ENCODE data around the gene FILIP1L.
"Not testable (repeated sequence)": the region's sequence is repeated elsewhere in the genome, so short reads cannot be mapped to it uniquely, and the experiment has no call there.

Gene FILIP1L

DNA sequence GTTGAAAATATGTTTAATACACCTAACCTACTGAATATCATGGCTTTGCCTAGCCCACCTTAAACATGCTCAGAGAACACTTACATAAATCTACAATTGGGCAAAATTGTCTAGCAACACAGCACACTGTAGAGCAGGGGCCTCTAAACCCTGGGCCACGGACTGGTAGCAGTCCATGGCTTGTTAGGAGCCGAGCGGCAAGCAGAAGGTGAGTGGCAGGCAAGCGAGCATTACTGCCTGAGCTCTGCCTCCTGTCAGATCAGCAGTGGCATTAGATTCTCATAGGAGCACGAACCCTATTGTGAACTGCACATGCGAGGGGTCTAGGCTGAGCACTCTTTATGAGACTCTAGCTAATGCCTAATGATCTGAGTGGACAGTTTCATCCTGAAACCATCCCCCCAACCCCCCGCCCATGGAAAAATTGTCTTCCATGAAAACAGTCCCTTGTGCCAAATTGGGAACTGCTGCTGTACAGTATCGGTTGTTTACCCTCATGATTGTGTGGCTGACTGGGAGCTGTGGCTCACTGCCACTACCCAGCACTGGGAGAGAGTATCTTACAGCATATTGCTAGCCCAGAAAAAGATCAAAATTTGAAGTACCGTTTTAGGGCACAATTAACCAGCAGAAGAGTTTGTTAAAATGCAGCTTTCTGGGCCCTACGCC lies 270.6 kb downstream of the FILIP1L start:
- DNase-seq (ENCODE audit: low read depth in 3 of 3) = no peak

DNA sequence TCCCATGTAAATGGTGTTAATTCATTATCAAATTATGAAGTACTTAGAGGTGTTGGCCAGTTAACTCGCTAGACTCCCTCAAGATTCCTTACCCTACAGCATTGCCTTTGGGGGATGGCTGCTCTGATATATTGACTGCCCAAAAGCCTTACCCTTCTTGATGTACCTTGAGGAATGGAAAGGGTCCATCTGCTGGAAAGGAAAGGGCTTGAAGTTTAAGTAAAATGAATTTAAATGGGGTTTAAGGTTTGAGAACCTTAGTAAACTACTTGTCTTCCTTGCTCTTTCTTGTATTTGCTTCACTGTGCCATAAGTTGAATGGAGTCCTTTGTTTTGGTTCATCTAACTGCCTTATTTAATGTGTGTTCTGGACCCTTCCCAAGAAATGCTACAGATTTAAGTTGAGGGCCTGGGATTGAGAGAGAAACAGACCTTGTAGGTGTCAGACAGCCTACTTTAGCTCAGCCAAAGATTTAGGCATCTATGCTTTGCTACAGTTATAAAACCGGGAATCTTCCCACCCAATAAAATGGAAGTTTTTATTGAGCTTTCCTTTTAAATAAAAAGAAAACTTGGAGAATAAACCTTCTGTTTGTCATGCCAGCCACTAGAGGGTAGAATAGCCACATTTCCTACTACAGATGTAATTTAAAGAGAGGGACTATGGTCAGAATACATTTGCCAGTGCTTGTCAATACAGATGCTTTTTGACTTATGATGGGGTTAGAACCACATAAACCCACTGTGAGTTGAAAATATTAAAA lies 271.3 kb downstream of the FILIP1L start:
- DNase-seq (ENCODE audit: low read depth in 3 of 3) = no peak

DNA sequence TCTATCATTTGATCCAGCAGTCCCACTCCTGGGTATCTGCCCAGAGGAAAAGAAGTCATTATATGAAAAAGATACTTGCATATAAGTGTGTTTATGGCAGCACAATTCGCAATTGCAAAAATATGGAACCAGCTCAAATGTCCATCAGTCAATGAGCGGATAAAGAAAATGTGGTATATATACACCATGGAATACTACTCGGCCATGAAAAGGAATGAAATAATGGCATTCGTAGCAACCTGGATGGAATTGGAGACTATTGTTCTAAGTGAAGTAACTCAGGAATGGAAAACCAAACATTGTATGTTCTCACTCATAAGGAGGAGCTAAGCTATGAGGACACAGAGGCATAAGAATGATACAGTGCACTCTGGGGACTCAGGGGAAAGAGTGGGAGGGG lies 272.4 kb downstream of the FILIP1L start:
- DNase-seq (ENCODE audit: low read depth in 3 of 3) = not testable (repeated sequence)

DNA sequence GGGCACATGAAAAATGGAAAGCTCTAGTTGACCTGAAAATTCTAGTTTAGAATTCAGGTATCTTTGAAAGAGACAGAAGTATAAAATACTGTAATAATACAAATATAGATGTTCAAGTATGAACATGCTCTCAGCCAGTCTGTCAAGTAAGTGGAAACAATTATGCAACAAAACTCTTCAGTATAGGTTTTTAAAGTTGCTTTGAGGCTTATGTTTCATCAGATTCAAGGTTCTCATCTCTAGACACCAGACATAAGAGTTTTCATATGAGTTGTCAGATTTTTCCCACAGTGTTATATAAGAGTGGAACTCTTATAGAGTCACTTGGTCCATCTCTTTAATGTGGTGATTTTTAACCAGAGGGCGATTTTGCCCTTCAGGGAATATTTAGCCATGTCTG lies 274.7 kb downstream of the FILIP1L start:
- DNase-seq (ENCODE audit: low read depth in 3 of 3) = no peak

GRCh38 chr3:99838755-99839154 lies 275.5 kb downstream of the FILIP1L start:
- no peak for DNase-seq (ENCODE audit: low read depth in 3 of 3)

DNA sequence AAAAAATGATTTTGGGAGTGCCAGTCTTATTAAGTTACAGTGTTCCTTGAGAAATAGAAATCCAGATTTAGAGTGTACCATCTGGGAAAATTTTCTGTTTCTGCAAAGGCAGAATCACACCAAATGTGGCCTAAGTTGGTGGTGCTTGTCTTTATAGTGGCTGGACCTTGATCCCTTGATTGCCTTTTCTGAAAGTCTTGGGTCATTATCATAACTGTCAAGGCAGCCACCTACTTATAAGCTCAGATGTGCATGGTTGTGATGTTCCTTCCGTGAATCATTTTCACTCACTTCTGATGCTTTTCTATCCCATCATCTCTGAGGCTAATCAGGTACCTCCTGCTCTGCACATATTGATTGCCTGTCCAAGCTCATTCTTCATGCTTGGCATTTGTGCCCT lies 276.6 kb downstream of the FILIP1L start:
- DNase-seq (ENCODE audit: low read depth in 3 of 3) = no peak

GRCh38 chr3:99836681-99837080 lies 277.6 kb downstream of the FILIP1L start:
- DNase-seq (ENCODE audit: low read depth in 3 of 3) = no peak

GRCh38 chr3:99834211-99834957 lies 279.9 kb downstream of the FILIP1L start:
- DNase-seq (ENCODE audit: low read depth in 3 of 3) = no peak

GRCh38 chr3:99833617-99834205 lies 280.6 kb downstream of the FILIP1L start:
- DNase-seq (ENCODE audit: low read depth in 3 of 3) = no peak

DNA sequence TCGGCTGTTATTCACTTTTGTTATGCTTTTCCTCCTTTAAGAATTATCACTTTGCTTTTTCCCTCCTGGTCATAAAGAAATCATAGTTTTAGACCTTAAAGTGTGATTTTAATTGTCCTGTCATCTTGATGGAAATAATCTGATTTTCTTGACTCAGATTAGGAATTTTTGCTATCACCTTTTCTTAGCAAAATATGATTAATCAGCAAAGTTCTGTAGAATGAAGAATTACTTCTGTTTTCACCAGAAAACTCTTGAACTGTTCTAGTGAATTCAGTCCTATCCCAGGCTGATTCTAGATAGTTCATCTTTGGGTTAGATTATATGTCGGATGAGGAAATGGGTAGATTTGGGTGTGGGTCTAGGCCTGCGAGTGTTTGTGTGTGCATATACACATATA lies 284.5 kb downstream of the FILIP1L start:
- DNase-seq (ENCODE audit: low read depth in 3 of 3) = no peak

DNA sequence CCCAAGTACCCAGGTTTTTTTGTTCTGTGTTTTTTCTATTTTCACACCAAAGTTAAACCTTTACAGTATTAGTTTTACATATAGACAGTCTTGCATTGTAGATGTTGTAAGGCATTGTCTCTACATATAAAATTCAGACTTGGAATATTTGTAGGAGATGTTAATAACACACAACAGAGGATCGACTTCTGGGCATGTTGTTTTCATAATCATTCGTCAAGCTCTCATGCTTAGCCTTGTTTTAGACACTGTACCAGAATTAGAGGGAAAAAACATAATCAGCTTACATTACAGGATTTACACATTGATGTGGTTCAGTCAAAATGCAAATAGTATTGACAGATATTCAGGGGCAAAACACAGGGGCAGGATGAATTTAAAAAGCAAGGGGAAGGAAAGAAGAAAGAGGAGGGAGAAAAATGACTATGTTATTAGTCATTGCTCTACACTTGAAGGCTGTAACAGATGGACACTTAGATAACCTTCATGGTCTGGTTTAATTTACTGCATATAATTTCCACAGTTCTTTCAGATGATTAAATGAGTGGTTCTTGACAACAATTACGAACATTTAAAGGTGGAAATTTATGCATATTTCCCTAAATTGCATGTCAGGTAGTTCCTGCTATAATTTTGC lies 289.2 kb downstream of the FILIP1L start:
- no peak for DNase-seq (ENCODE audit: low read depth in 3 of 3)

GRCh38 chr3:99823723-99824711 lies 290.3 kb downstream of the FILIP1L start:
- DNase-seq (ENCODE audit: low read depth in 3 of 3) = no peak

- no peak for DNase-seq (ENCODE audit: low read depth in 3 of 3)
Observed at GRCh38 chr3:99818818-99819217, 295.5 kb downstream of the FILIP1L start.

GRCh38 chr3:99817437-99818240 lies 296.7 kb downstream of the FILIP1L start, which contains the start of gene CMSS1:
CMSS1 (plus strand) TSS chr3:99817862.
- peak; percentile 92 to 95 (median 93) for DNase-seq (ENCODE audit: low read depth in 3 of 3)

DNA sequence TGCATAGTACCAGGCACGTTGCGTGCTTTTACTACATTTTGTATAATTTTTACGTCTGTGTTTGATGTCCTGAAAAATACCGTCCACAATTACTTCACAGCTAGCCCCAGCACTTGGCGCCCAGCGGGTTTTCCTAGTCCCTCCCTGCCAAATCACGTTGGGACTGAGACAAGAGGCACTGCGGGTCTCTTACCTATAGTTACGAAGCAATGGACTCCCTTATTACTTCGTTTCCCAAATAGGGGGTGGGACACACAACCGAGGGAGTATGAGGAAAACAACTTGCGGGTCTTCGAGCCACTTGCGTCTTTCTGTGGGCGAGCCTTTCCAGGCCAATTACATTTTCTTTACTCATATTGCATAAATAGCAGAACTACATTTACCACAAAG lies 297.3 kb downstream of the FILIP1L start:
- DNase-seq (ENCODE audit: low read depth in 3 of 3) = no peak

GRCh38 chr3:99810403-99810802 lies 303.9 kb downstream of the FILIP1L start:
- no peak for DNase-seq (ENCODE audit: low read depth in 3 of 3)

DNA sequence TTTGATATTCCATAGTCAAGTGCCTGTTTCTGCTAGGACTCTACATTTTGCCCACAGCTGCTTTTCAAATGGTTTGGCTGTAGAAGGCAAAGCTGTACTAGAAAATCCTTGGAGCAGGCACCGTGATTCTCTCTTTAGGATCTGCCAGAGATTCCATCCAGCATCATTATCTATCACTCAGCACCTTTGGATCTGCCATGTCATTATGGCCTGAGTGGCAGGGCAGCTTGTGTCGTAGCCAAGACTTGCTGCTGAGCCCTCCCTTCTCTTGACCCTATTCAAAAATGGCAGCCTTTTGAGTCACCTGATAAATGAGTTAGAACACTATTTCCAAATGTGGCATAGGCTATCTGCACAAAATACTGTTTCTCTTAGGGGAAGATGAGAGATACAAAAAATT lies 304.7 kb downstream of the FILIP1L start:
- no peak for DNase-seq (ENCODE audit: low read depth in 3 of 3)

DNA sequence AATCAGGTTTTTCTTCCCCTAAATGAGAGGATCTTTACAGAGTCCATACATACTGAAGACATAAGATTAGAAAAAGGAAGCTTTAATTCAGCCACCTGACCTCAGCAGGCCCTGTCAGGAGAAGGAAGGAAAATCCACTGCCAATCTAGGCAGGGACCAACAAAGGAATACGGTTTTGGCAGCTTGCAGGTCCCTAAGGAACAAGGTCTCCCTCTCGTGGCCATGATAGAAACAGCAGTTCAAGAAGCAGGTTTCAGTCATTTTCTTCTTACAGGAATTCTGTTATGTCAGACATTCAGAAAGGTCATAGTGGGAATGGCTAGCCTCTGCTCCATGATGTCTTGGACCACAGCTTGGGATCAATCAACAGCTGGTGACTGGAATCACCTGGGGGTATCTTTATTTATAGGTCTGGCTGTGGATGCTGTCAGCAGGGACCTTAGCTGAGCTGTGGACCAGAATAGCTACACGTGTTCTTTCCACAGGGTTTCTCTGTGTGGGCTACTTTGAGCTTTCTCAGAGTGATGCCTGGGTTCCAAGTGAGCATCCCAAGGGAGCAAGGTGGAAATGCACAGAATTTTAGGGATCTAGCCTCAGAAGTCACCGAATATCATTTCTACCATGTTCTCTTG lies 306.0 kb downstream of the FILIP1L start:
- peak in 1 of 3 experiments; percentile 14 for DNase-seq (ENCODE audit: low read depth in 3 of 3)

GRCh38 chr3:99805160-99805559 lies 309.1 kb downstream of the FILIP1L start:
- no peak for DNase-seq (ENCODE audit: low read depth in 3 of 3)
